Neural crest cell (in vitro differentiated cells): ENCODE results near the gene C2CD4A. TPM values are rescaled to one million over a fixed set of nuclear protein-coding genes. Genes with fewer than 3 reads are reported as not detected.

Experiments
- DNase-seq: peaks from one replicate; pipeline ENCODE4 v3.0.0; 2021; ENCODE audit warnings: low read depth, mixed read lengths, low spot score
- H3K27ac Mint-ChIP-seq: one replicate; pipeline ENCODE4 v1.8.0; 2021; ENCODE audit warnings: mild to moderate bottlenecking, mixed read lengths; ENCODE audit not compliant: unreplicated experiment
- H3K27me3 Mint-ChIP-seq: 2 replicates; pipeline ENCODE4 v1.8.0; 2021; ENCODE audit warnings: low read depth, mild to moderate bottlenecking, mixed read lengths
- H3K36me3 Mint-ChIP-seq: 2 replicates; pipeline ENCODE4 v1.8.0; 2021; ENCODE audit warnings: low read depth, mild to moderate bottlenecking, mixed read lengths
- H3K4me1 Mint-ChIP-seq: 2 replicates; pipeline ENCODE4 v1.8.0; 2021; ENCODE audit warnings: mixed read lengths
- H3K4me3 Mint-ChIP-seq: one replicate; pipeline ENCODE4 v1.8.0; 2021; ENCODE audit warnings: mild to moderate bottlenecking, mixed read lengths
- H3K9me3 Mint-ChIP-seq: 2 replicates; pipeline ENCODE4 v1.8.0; 2021; ENCODE audit warnings: mixed read lengths
- CTCF ChIP-seq: fragments of 200-600 bp; sonication (generic); conservative IDR thresholded peaks from 2 replicates; pipeline ENCODE4 v1.5.0; 2021; ENCODE audit warnings: antibody characterized with exemption, mild to moderate bottlenecking
- total RNA-seq: library from RNA; stranded (reverse); gene quantifications from 2 replicates; pipeline ENCODE4 v1.2.1, GENCODE V29; 2021

Gene C2CD4A
- total RNA-seq, 1 donor from 2014 or later: not detected

- Mint-ChIP-seq H3K36me3 (no peaks in the 10 kb centered on the region), H3K9me3 (peaks cover 4% of the 10 kb centered on the region), H3K27ac (no peak overlapping the region), H3K4me3 (no peak overlapping the region), H3K27me3 (no peaks in the 10 kb centered on the region), H3K4me1 (peaks cover 14% of the 10 kb centered on the region)
- TF ChIP-seq CTCF: no peak
- no peak for DNase-seq
Observed at GRCh38 chr15:62119227-62119864, 52.6 kb downstream of the C2CD4A start.

GRCh38 chr15:62119874-62120273 lies 53.1 kb downstream of the C2CD4A start:
- H3K27ac Mint-ChIP-seq: no peak overlapping the region
- peaks cover 4% of the 10 kb centered on the region for H3K9me3 Mint-ChIP-seq
- peaks cover 14% of the 10 kb centered on the region for H3K4me1 Mint-ChIP-seq
- DNase-seq: no peak
- no peaks in the 10 kb centered on the region for H3K36me3 Mint-ChIP-seq
- TF ChIP-seq CTCF: no peak
- H3K27me3 Mint-ChIP-seq: no peaks in the 10 kb centered on the region
- no peak overlapping the region for H3K4me3 Mint-ChIP-seq

Other genes starting within 250 kb of the C2CD4A start
- 31.5 and 33.1 TPM in 2 replicates for gene VPS13C, start 6.5 kb upstream of the C2CD4A start, total RNA-seq
- not detected in 2 replicates for gene C2CD4B, start 98.3 kb downstream of the C2CD4A start, total RNA-seq